H54 (cell line): ENCODE data around the gene ALB.

Experiments used
- DNase-seq: peaks from one replicate; pipeline ENCODE4 v3.0.0; 2011; ENCODE audit warnings: low spot score, mixed read lengths; ENCODE audit not compliant: insufficient read length
- FAIRE-seq: peaks from 3 replicates; lab custom pipeline; 2011; peaks lifted over from hg19 to GRCh38; lab: Jason Lieb, UNC
- POLR2A ChIP-seq: IDR thresholded peaks from 2 replicates; pipeline ENCODE4 v1.6.1; 2011; ENCODE audit warnings: low read depth, mild to moderate bottlenecking, low read length

ALB gene

DNA sequence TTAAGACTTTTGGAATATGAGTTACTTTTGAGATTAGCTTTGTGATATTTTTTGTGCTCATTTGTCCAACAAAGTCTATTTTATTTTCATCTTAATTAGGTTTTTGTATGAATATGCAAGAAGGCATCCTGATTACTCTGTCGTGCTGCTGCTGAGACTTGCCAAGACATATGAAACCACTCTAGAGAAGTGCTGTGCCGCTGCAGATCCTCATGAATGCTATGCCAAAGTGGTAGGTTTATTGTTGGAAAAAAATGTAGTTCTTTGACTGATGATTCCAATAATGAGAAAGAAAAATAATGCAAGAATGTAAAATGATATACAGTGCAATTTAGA, 10.8 kb downstream of the ALB start:
- DNase-seq (no peak), FAIRE-seq (no peak)
- no peak for TF ChIP-seq POLR2A

GRCh38 chr4:73415807-73416238, 11.7 kb downstream of the ALB start:
- no peak for DNase-seq
- TF ChIP-seq POLR2A, result no peak
- no peak for FAIRE-seq

- TF ChIP-seq POLR2A, result no peak
- DNase-seq (no peak), FAIRE-seq (no peak)
These were observed 12.5 kb downstream of the ALB start for GRCh38 chr4:73416423-73417087.

- DNase-seq (no peak), FAIRE-seq (no peak)
- TF ChIP-seq POLR2A, result no peak
These were observed 13.3 kb downstream of the ALB start for GRCh38 chr4:73417342-73417741.

- TF ChIP-seq POLR2A, result no peak
- FAIRE-seq, result no peak
These were observed 13.9 kb downstream of the ALB start for GRCh38 chr4:73417973-73418372.

DNA sequence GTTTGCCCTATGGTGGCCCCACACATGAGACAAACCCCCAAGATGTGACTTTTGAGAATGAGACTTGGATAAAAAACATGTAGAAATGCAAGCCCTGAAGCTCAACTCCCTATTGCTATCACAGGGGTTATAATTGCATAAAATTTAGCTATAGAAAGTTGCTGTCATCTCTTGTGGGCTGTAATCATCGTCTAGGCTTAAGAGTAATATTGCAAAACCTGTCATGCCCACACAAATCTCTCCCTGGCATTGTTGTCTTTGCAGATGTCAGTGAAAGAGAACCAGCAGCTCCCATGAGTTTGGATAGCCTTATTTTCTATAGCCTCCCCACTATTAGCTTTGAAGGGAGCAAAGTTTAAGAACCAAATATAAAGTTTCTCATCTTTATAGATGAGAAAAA, 14.6 kb downstream of the ALB start:
- FAIRE-seq, result no peak
- TF ChIP-seq POLR2A, result no peak
- DNase-seq, result no peak

More at GRCh38 chr4:73417973-73418372, 13.9 kb downstream of the ALB start:
- DNase-seq, result no peak

DNA sequence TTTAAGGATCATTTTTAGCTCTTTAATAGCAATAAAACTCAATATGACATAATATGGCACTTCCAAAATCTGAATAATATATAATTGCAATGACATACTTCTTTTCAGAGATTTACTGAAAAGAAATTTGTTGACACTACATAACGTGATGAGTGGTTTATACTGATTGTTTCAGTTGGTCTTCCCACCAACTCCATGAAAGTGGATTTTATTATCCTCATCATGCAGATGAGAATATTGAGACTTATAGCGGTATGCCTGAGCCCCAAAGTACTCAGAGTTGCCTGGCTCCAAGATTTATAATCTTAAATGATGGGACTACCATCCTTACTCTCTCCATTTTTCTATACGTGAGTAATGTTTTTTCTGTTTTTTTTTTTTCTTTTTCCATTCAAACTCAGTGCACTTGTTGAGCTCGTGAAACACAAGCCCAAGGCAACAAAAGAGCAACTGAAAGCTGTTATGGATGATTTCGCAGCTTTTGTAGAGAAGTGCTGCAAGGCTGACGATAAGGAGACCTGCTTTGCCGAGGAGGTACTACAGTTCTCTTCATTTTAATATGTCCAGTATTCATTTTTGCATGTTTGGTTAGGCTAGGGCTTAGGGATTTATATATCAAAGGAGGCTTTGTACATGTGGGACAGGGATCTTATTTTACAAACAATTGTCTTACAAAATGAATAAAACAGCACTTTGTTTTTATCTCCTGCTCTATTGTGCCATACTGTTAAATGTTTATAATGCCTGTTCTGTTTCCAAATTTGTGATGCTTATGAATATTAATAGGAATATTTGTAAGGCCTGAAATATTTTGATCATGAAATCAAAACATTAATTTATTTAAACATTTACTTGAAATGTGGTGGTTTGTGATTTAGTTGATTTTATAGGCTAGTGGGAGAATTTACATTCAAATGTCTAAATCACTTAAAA, 15.3 kb downstream of the ALB start:
- no peak for FAIRE-seq
- DNase-seq, result no peak
- TF ChIP-seq POLR2A, result no peak

DNA sequence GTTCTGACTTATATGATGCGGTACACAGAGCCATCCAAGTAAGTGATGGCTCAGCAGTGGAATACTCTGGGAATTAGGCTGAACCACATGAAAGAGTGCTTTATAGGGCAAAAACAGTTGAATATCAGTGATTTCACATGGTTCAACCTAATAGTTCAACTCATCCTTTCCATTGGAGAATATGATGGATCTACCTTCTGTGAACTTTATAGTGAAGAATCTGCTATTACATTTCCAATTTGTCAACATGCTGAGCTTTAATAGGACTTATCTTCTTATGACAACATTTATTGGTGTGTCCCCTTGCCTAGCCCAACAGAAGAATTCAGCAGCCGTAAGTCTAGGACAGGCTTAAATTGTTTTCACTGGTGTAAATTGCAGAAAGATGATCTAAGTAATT, 16.5 kb downstream of the ALB start:
- TF ChIP-seq POLR2A, result no peak
- no peak for DNase-seq
- FAIRE-seq, result no peak

GRCh38 chr4:73421708-73422457, 17.8 kb downstream of the ALB start:
- DNase-seq, result no peak
- no peak for TF ChIP-seq POLR2A
- FAIRE-seq, result no peak

DNA sequence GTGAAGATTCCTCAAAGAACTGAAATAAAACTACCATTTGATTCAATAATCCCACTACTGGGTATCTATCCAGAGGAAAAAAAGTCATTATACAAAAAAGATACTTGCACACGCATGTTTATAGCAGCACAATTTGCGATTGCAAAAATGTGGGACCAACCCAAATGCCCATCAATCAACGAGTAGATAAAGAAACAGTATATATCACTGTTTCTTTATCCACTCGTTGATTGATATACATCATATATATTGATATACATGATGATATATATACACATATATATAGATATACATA, 18.3 kb downstream of the ALB start:
- TF ChIP-seq POLR2A, result no peak
- DNase-seq (no peak), FAIRE-seq (no peak)

GRCh38 chr4:73423184-73423583, 19.1 kb downstream of the ALB start:
- no peak for FAIRE-seq
- no peak for DNase-seq
- no peak for TF ChIP-seq POLR2A

- no peak for TF ChIP-seq POLR2A
- FAIRE-seq (no peak), DNase-seq (no peak)
These were observed 22.6 kb downstream of the ALB start for GRCh38 chr4:73426666-73427065.

- FAIRE-seq (no peak), DNase-seq (no peak)
- no peak for TF ChIP-seq POLR2A
These were observed 25.0 kb downstream of the ALB start for GRCh38 chr4:73429118-73429517.
